ENCODE data around the gene DHX38.

DHX38 gene

GRCh38 chr16:72123426-72123825, 29.8 kb downstream of the DHX38 start:
- DNase-seq, result no peak

- DNase-seq, result no peak
Observed at GRCh38 chr16:72124148-72124547, 30.5 kb downstream of the DHX38 start.

- DNase-seq, result peak; percentile 29
Observed at GRCh38 chr16:72124761-72125634, 31.4 kb downstream of the DHX38 start.

GRCh38 chr16:72125635-72126428, 32.2 kb downstream of the DHX38 start:
- DNase-seq, result no peak

GRCh38 chr16:72126429-72126765, 32.8 kb downstream of the DHX38 start:
- DNase-seq, result no peak

- no peak for DNase-seq
Observed at GRCh38 chr16:72128701-72129100, 35.1 kb downstream of the DHX38 start.

GRCh38 chr16:72129976-72130656, 36.5 kb downstream of the DHX38 start:
- no peak for DNase-seq

- no peak for DNase-seq
Observed at GRCh38 chr16:72131036-72131435, 37.4 kb downstream of the DHX38 start.

- DNase-seq, result no peak
Observed at GRCh38 chr16:72132726-72133125, 39.1 kb downstream of the DHX38 start.

GRCh38 chr16:72134507-72134906, 40.9 kb downstream of the DHX38 start:
- no peak for DNase-seq

- no peak for DNase-seq
Observed at GRCh38 chr16:72137380-72138063, 43.9 kb downstream of the DHX38 start.

- no peak for DNase-seq
Observed at GRCh38 chr16:72138064-72138572, 44.5 kb downstream of the DHX38 start.

- no peak for DNase-seq
Observed at GRCh38 chr16:72139908-72140307, 46.3 kb downstream of the DHX38 start.

- no peak for DNase-seq
Observed at GRCh38 chr16:72142476-72142875, 48.8 kb downstream of the DHX38 start.

- DNase-seq, result no peak
Observed at GRCh38 chr16:72149676-72150464, 56.2 kb downstream of the DHX38 start.

- no peak for DNase-seq
Observed at GRCh38 chr16:72159386-72159785, 65.7 kb downstream of the DHX38 start.

- DNase-seq, result no peak
Observed at GRCh38 chr16:72159801-72160200, 66.2 kb downstream of the DHX38 start.

GRCh38 chr16:72162105-72162692, 68.6 kb downstream of the DHX38 start:
- no peak for DNase-seq

All from activated effector memory CD4-positive, alpha-beta T cell treated with Interleukin-2 at 50 U/mL for 16 hours (primary cell).